Stimulated activated CD8-positive, alpha-beta memory T cell treated with anti-CD3 and anti-CD28 coated beads, Interleukin-15, amount 100 ng/mL, for 4 hours (primary cell): Measurements from ENCODE around the gene APOB.

ENCODE experiments used
- DNase-seq, 2 donors: peaks; one replicate each; pipeline ENCODE4 v3.0.0-alpha.2; 2020; ENCODE audit warnings: low read depth in 2 of 2

The APOB gene

GRCh38 chr2:21017748-21018276 is 26.1 kb downstream of the APOB start:
- no peak for DNase-seq

- DNase-seq = no peak
Observed at GRCh38 chr2:21015281-21015645, 28.6 kb downstream of the APOB start.

GRCh38 chr2:21014364-21015280 is 29.3 kb downstream of the APOB start:
- DNase-seq = no peak

- no peak for DNase-seq
Observed at GRCh38 chr2:21013043-21013816, 30.6 kb downstream of the APOB start.

- DNase-seq = no peak
Observed at GRCh38 chr2:21012557-21012937, 31.3 kb downstream of the APOB start.

GRCh38 chr2:21011876-21012556 is 31.9 kb downstream of the APOB start:
- no peak for DNase-seq

- no peak for DNase-seq
Observed at GRCh38 chr2:21011453-21011852, 32.4 kb downstream of the APOB start.

GRCh38 chr2:21010813-21011439 is 32.9 kb downstream of the APOB start:
- no peak for DNase-seq

GRCh38 chr2:21009662-21010225 is 34.1 kb downstream of the APOB start:
- no peak for DNase-seq

- no peak for DNase-seq
Observed at GRCh38 chr2:21008790-21009661, 34.8 kb downstream of the APOB start.

- DNase-seq = no peak
Observed at GRCh38 chr2:21008014-21008789, 35.7 kb downstream of the APOB start.

GRCh38 chr2:21007129-21008013 is 36.5 kb downstream of the APOB start:
- DNase-seq = no peak

GRCh38 chr2:21006423-21007128 is 37.3 kb downstream of the APOB start:
- DNase-seq = no peak

- DNase-seq = no peak
Observed at GRCh38 chr2:21005700-21006422, 38.0 kb downstream of the APOB start.

- DNase-seq = no peak
Observed at GRCh38 chr2:21005111-21005699, 38.7 kb downstream of the APOB start.

GRCh38 chr2:21004181-21004572 is 39.7 kb downstream of the APOB start:
- DNase-seq = no peak
